Stromal cell of bone marrow (primary cell): Measurements from ENCODE around the gene PCNX1.
"Not testable (repeated sequence)": the region's sequence is repeated elsewhere in the genome, so short reads cannot be mapped to it uniquely, and the experiment has no call there.

Experiments used
- DNase-seq: peaks from one replicate; pipeline ENCODE4 v3.0.0-alpha.2; 2012; ENCODE audit warnings: low read depth

The PCNX1 gene

DNA sequence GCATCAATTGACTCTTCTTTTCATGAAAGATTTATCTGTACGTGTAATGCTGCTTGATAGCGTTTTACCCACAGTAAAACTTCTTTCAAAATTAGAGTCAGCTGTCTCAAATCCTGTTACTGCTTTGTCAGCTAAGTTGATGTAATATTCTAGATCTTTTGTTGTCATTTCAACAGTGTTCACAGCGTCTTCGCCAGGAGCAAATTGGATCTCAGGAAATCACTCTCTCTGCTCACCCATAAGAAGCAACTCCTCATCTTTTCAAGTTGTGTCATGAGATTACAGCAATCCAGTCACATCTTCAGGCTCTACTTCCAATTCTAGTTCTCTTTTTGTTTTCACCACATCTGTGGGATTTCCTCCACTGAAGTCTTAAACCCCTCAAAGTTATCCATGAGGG is 9.5 kb downstream of the PCNX1 start:
- no peak for DNase-seq

GRCh38 chr14:70917633-70918032 is 10.4 kb downstream of the PCNX1 start:
- no peak for DNase-seq

DNA sequence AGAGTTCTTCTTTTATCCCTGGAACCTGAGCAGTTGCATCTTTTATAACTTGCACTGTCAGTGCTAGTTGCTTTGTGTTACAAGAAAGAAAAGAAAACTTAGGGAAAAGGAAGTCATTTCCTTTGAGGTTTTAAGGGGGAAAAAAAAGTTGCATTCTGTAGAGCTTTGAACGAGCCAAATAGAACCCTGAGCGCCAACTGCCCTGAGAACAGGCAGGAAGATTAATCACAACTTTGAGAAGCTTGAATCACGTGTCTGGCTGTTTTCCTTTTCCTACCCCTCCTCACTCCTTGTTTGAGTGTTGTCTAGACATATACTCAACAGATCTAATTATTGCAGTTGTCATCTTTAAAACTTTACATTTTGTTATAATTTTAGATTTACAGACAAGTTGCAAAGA is 12.5 kb downstream of the PCNX1 start:
- no peak for DNase-seq

DNA sequence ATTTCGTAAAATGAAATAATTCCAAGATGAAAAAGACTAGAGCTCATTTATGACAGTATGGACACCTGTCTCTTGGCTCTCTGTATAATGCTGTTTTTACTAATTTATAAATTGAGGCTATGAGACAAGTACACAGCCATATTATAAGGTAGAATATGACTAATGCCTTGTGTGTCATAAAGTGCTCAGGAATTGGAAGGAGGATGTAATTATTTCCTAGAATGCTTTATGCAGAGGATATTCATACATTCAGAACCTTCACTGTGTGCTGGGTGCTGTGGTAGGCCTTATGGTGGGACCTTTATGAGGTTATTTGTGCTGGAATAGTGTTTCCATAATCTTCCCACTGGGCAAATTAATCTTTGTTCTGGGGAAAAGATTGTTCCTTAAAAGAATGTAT is 13.3 kb downstream of the PCNX1 start:
- no peak for DNase-seq

DNA sequence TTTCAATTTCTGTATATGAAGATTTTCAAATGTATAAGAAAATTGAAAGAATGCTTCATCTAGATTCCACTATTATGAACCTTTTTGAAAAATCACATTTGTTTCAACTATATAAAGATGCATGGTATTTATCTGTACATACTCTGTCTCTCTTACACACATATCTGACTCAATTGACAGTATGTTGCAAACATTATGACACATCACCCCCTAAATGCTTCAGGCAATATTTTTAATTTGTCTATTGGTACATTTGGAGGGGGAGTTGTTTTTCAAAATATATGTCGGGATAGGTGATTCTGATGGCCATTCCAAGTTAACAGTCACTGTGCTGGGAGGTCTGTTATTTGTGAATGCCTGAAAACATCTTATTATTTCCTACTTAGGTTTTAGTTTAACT is 14.4 kb downstream of the PCNX1 start:
- DNase-seq: no peak

GRCh38 chr14:70924521-70924920 is 17.3 kb downstream of the PCNX1 start:
- no peak for DNase-seq

- DNase-seq: no peak
Measured at GRCh38 chr14:70926235-70926830, 19.1 kb downstream of the PCNX1 start.

- DNase-seq: no peak
Measured at GRCh38 chr14:70931008-70931407, 23.7 kb downstream of the PCNX1 start.

- DNase-seq: no peak
Measured at GRCh38 chr14:70934084-70934483, 26.8 kb downstream of the PCNX1 start.

DNA sequence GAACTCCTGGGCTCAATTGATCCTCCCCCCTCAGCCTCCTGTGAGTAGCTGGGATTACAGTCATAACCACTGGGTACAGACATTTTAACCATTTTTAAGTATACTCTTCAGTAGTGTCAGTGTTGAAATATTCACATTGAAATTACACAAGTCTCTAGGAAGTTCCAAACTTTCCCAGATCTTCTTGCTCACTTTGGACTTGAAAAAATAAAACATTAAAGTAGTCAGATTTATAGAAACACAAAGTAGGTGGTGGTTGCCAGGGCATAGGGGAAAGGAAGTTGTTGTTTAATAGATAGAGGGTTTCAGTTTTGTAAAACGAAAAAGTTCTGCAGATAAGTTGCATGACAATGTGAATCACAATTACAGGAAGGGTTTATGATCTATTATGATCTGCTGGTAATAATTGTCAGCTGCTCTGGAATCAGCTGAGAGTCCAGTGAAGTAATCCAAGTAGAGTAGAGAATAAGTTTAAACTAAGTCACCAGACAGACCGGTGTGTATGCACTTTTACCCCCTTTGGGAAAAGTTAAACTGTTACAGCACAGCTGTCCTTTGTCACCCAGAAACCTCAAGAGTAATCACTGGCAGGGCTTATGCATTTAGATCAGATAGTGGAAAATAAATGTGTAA is 27.4 kb downstream of the PCNX1 start:
- DNase-seq: peak; percentile 62

GRCh38 chr14:70935135-70935534 is 27.9 kb downstream of the PCNX1 start:
- no peak for DNase-seq

DNA sequence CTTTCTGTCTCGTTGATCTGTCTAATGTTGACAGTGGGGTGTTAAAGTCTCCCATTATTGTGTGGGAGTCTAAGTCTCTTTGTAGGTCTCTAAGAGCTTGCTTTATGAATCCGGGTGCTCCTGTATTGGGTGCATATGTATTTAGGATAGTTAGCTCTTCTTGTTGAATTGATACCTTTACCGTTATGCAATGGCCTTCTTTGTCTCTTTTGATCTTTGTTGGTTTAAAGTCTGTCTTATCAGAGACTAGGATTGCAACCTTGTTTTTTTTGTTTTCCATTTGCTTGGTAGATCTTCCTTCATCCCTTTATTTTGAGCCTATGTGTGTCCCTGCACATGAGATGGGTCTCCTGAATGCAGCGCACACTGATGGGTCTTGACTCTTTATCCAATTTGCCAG is 32.4 kb downstream of the PCNX1 start:
- DNase-seq: not testable (repeated sequence)

GRCh38 chr14:70941637-70942341 is 34.5 kb downstream of the PCNX1 start:
- not testable (repeated sequence) for DNase-seq

- no peak for DNase-seq
Measured at GRCh38 chr14:70942342-70942706, 35.1 kb downstream of the PCNX1 start.

DNA sequence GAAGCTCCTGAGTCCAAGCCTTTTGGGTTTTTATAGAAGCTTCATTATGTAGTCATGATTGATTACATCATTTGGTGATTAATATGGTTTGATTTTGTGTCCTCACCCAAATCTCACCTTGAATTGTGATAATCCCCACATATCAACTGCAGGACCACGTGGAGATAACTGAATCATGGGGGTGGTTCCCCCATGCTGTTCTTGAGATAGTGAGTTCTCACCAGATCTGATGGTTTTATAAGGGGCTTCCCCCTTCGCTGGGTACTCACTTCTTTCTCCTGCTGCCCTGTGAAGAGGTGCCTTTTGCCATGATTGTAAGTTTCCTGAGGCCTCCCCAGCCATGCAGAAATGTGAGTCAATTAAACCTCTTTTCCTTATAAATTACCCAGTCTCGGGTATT is 35.5 kb downstream of the PCNX1 start:
- DNase-seq: not testable (repeated sequence)

DNA sequence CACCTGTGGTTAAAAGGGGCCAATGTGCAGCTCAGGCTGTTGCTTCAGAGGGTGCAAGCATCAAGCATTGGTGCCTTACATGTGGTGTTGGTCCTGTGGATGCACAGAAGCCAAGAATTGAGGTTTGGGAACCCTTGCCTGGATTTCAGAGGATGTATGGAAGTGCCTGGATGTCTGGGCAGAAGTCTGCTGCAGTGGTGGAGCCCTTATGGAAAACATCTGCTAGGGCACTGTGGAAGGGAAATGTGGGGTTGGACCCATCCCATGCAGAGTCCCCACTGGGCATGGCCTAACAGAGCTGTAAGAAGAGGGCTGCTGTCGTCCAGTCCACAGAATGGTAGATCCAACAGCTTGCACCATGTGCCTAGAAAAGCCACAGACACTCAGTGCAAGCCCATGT is 36.6 kb downstream of the PCNX1 start:
- no peak for DNase-seq

DNA sequence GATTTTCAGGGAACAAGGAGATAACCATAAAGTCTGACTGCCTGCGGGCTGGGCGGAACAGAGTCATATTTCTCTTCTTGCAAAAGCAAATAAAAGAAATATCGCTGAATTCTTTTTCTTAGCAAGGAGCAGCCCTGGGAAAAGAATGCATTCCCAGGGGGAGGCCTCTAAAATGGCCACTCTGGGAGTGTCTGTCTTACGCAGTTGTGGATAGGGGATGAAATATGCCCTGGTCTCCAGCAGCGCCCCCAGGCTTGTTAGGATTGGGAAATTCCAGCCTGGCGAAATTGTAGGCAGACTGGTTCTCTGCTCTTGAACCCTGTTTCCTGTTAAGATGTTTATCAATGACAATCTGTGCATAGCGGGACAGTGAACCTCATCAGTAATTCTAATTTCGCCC is 40.5 kb downstream of the PCNX1 start:
- no peak for DNase-seq

- no peak for DNase-seq
Measured at GRCh38 chr14:70952485-70952884, 45.2 kb downstream of the PCNX1 start.

GRCh38 chr14:70954068-70954467 is 46.8 kb downstream of the PCNX1 start:
- DNase-seq: no peak

GRCh38 chr14:70955543-70956480 is 48.6 kb downstream of the PCNX1 start:
- peak; percentile 17 for DNase-seq

- DNase-seq: no peak
Measured at GRCh38 chr14:70956511-70956910, 49.3 kb downstream of the PCNX1 start.

GRCh38 chr14:70957710-70958109 is 50.5 kb downstream of the PCNX1 start:
- DNase-seq: no peak

DNA sequence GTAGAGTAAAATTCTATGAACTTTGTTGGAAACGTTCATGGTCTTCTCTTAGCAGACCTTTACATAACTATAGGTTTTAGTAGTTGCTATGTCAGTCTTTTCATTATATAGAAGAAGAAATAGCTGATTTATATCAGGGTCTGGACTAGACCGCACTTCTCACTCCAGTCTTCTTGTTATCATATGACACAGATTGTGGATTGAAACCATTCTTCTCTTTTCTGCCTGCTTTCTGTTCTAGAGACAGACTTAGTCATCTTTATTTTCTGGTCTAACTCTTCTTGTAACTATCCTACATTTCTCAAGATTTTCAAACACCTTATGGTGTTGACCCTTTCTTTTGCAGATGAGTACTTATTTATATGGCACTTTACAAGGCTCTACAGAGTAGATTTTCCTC is 55.7 kb downstream of the PCNX1 start:
- DNase-seq: no peak
